Measurements from ENCODE around the gene RUNX2. TPM values are rescaled to one million over a fixed set of nuclear protein-coding genes. Genes with fewer than 3 reads are reported as not detected.
A peak's percentile ranks its signal among the peaks of the same experiment; 100 is the strongest.

Gene RUNX2
- total and polyA plus RNA-seq, 10 of the 15 experiments (the other 5 are each of a cell fraction or from before 2014, with no cell fraction given) = 0.01 to 0.77 (median 0.15) TPM; not detected in 3

DNA sequence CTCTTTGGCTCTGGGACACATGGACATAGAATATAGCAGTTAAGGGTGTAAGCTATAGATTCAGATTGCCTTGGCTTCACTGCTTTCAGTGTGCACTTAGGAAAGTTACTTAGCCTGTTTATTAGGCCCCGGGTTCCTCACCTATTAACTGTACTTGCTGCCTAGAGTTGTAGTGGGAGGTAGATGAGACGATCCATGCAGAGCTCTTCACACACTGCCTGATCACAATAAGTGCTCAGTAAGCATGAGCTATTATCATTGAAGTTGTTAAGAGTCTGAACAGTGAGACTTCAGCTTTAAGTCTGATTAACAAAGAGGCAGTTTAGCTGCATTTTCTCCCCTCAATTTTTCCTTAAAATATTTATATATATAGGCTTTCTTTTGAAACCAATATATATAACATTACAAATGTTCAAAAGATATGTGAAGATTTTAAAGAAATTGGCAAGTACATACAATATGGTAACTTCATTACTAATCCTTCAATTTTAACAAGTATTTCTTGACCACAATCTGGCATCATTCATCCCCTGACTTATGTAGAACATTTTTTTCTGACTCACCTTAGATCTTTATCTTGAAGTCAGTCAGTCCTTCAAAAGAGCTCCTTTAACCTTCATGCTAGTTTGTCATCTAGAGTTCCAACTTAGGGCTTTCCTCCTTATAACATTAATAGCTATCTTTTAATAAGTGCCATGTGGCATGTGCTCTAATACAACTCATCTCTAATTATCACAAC, 70.1 kb downstream of the RUNX2 start:
- 3% methylated on average over 2 of the region's 2 CpGs for WGBS (ENCODE audit: insufficient coverage, insufficient replicate concordance, low lambda C conversion rate, missing lambda C conversion rate)
- no peak overlapping the region for H3K4me3 ChIP-seq
- ATAC-seq = no peak
- no peaks in the 10 kb centered on the region for H3K9me3 ChIP-seq (replicated peaks; ENCODE audit: control insufficient read depth, insufficient read depth, low read length)
- no peaks in the 10 kb centered on the region for H3K4me1 ChIP-seq (ENCODE audit: control insufficient read depth, insufficient read depth, low read length)
- no peaks in the 10 kb centered on the region for H3K36me3 ChIP-seq (ENCODE audit: control insufficient read depth in 2 of 2, insufficient read depth in 2 of 2, low read length in 1 of 2)
- intact Hi-C loops (cut with micrococcal nuclease; ENCODE audit: unreplicated experiment) (no loop called here), in situ Hi-C loops (cut with MboI) (no loop called here)
- CTCF ChIA-PET = no interaction called here
- H3K27ac ChIP-seq (ENCODE audit: control insufficient read depth, insufficient read depth) = no peak overlapping the region
- no peaks in the 10 kb centered on the region for H3K27me3 ChIP-seq (replicated peaks in 1 of 2; ENCODE audit: control insufficient read depth in 2 of 2, insufficient read depth in 2 of 2, low read length in 1 of 2)
- BruUV-seq (replicated peaks) = no TSS peak
- no peaks in the 10 kb centered on the region for H3K79me2 ChIP-seq (ENCODE audit: control insufficient read depth, insufficient read depth, low read length)
- no peak for DNase-seq (ENCODE audit: low read depth, low spot score)
- H3K9ac ChIP-seq (ENCODE audit: control insufficient read depth, insufficient read depth, low read length) = no peak overlapping the region
- no peaks in the 10 kb centered on the region for H4K20me1 ChIP-seq (ENCODE audit: control insufficient read depth, insufficient read depth)
- TF ChIP-seq, protein P1, sequence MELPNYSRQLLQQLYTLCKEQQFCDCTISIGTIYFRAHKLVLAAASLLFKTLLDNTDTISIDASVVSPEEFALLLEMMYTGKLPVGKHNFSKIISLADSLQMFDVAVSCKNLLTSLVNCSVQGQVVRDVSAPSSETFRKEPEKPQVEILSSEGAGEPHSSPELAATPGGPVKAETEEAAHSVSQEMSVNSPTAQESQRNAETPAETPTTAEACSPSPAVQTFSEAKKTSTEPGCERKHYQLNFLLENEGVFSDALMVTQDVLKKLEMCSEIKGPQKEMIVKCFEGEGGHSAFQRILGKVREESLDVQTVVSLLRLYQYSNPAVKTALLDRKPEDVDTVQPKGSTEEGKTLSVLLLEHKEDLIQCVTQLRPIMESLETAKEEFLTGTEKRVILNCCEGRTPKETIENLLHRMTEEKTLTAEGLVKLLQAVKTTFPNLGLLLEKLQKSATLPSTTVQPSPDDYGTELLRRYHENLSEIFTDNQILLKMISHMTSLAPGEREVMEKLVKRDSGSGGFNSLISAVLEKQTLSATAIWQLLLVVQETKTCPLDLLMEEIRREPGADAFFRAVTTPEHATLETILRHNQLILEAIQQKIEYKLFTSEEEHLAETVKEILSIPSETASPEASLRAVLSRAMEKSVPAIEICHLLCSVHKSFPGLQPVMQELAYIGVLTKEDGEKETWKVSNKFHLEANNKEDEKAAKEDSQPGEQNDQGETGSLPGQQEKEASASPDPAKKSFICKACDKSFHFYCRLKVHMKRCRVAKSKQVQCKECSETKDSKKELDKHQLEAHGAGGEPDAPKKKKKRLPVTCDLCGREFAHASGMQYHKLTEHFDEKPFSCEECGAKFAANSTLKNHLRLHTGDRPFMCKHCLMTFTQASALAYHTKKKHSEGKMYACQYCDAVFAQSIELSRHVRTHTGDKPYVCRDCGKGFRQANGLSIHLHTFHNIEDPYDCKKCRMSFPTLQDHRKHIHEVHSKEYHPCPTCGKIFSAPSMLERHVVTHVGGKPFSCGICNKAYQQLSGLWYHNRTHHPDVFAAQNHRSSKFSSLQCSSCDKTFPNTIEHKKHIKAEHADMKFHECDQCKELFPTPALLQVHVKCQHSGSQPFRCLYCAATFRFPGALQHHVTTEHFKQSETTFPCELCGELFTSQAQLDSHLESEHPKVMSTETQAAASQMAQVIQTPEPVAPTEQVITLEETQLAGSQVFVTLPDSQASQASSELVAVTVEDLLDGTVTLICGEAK (IDR thresholded peaks at IDR 0.05; ENCODE audit: borderline replicate concordance) = no peak
- TF ChIP-seq, protein P2, sequence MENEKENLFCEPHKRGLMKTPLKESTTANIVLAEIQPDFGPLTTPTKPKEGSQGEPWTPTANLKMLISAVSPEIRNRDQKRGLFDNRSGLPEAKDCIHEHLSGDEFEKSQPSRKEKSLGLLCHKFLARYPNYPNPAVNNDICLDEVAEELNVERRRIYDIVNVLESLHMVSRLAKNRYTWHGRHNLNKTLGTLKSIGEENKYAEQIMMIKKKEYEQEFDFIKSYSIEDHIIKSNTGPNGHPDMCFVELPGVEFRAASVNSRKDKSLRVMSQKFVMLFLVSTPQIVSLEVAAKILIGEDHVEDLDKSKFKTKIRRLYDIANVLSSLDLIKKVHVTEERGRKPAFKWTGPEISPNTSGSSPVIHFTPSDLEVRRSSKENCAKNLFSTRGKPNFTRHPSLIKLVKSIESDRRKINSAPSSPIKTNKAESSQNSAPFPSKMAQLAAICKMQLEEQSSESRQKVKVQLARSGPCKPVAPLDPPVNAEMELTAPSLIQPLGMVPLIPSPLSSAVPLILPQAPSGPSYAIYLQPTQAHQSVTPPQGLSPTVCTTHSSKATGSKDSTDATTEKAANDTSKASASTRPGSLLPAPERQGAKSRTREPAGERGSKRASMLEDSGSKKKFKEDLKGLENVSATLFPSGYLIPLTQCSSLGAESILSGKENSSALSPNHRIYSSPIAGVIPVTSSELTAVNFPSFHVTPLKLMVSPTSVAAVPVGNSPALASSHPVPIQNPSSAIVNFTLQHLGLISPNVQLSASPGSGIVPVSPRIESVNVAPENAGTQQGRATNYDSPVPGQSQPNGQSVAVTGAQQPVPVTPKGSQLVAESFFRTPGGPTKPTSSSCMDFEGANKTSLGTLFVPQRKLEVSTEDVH (IDR thresholded peaks at IDR 0.05; ENCODE audit: low read depth, partially characterized antibody) = no peak
- no peak for TF ChIP-seq BMI1 (IDR thresholded peaks at IDR 0.05; ENCODE audit: borderline replicate concordance)
- no peak for TF ChIP-seq TCF12 (IDR thresholded peaks at IDR 0.05; ENCODE audit: low read depth, low read length)
- TF ChIP-seq, protein P3, sequence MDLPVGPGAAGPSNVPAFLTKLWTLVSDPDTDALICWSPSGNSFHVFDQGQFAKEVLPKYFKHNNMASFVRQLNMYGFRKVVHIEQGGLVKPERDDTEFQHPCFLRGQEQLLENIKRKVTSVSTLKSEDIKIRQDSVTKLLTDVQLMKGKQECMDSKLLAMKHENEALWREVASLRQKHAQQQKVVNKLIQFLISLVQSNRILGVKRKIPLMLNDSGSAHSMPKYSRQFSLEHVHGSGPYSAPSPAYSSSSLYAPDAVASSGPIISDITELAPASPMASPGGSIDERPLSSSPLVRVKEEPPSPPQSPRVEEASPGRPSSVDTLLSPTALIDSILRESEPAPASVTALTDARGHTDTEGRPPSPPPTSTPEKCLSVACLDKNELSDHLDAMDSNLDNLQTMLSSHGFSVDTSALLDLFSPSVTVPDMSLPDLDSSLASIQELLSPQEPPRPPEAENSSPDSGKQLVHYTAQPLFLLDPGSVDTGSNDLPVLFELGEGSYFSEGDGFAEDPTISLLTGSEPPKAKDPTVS (IDR thresholded peaks at IDR 0.05; ENCODE audit: low read depth, low read length) = no peak
- TF ChIP-seq CHD2 (IDR thresholded peaks at IDR 0.05; ENCODE audit: borderline replicate concordance, low read depth, low read length) = no peak
- no peak for TF ChIP-seq ESRRA (IDR thresholded peaks at IDR 0.05; ENCODE audit: low read length)
- no peak for TF ChIP-seq TCF3 (IDR thresholded peaks at IDR 0.05; ENCODE audit: borderline replicate concordance, insufficient read depth, low read depth, low read length)
- TF ChIP-seq ATF7 (IDR thresholded peaks at IDR 0.05; ENCODE audit: low read depth) = no peak
- TF ChIP-seq SREBF1 (IDR thresholded peaks at IDR 0.05; ENCODE audit: low read length) = no peak
- no peak for TF ChIP-seq IKZF1 (conservative IDR thresholded peaks at IDR 0.05)
- TF ChIP-seq STAT3 (IDR thresholded peaks at IDR 0.05; ENCODE audit: low read depth, low read length) = no peak
- no peak for TF ChIP-seq NFIC (IDR thresholded peaks at IDR 0.05; ENCODE audit: low read depth, low read length)
- TF ChIP-seq, protein P4, sequence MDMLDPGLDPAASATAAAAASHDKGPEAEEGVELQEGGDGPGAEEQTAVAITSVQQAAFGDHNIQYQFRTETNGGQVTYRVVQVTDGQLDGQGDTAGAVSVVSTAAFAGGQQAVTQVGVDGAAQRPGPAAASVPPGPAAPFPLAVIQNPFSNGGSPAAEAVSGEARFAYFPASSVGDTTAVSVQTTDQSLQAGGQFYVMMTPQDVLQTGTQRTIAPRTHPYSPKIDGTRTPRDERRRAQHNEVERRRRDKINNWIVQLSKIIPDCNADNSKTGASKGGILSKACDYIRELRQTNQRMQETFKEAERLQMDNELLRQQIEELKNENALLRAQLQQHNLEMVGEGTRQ (IDR thresholded peaks at IDR 0.05; ENCODE audit: borderline replicate concordance, low read depth, low read length) = no peak
- FAIRE-seq = peak; percentile 31
- RAD21 ChIA-PET (ENCODE audit: unreplicated experiment) = interaction anchor here (1.2 kb wide), 1 partner anchor 524 kb away, joined by 3 read pairs; no protein-coding TSS in a partner anchor
- SMC1A ChIA-PET (ENCODE audit: uncharacterized antibody, unreplicated experiment) = interaction anchor here (1.3 to 1.5 kb wide), 2 partner anchors 20 to 742 kb away, joined by 4 to 5 read pairs; no protein-coding TSS in a partner anchor
- no peak overlapping the region for H3K4me2 ChIP-seq (ENCODE audit: control insufficient read depth, insufficient read depth)
- no peak overlapping the region for H2AFZ ChIP-seq (ENCODE audit: control insufficient read depth, low read depth, low read length)
- POLR2A ChIA-PET = no interaction called here
